Measurements from ENCODE around the gene ANLN. TPM values are rescaled to one million over a fixed set of nuclear protein-coding genes. Genes with fewer than 3 reads are reported as not detected.

ANLN gene
- total and polyA plus RNA-seq, 9 of the 15 experiments (the other 6 are each of a cell fraction or from before 2014, with no cell fraction given), result 18.1 to 66.2 (median 38.7) TPM

DNA sequence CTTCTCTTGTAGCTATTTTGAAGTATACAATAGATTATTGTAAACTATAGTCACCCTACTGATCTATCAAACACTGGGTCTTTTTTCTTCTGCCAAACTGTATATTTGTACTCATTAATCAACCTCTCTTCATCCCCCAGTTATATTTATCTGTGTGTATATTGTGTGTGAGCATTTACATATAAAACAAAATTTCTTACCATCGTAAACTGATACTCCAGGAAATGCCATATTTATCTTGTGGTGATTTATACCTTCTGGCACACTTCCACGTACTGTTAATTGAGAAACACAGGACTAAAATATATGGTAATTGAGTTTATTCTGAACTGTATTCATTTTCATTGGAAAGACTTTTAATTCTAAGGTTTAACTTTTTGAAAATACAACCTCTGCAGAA, 18.9 kb downstream of the ANLN start:
- in situ Hi-C loops (cut with MboI) (no loop called here), intact Hi-C loops (cut with micrococcal nuclease) (no loop called here)
- FAIRE-seq, result no peak
- DNase-seq (ENCODE audit: extremely low read depth in 1 of 4, low spot score in 3 of 4), result no peak
- no peak overlapping the region for H3K27ac ChIP-seq (ENCODE audit: extremely low read depth, low read depth, low read length)
- no peak overlapping the region for H3K9ac ChIP-seq (ENCODE audit: insufficient read depth in 1 of 2, low read depth in 2 of 2, low read length in 2 of 2)
- no TSS peak for BruUV-seq (replicated peaks)
- no peak overlapping the region for H3K4me2 ChIP-seq (ENCODE audit: insufficient read depth, low read length)
- H4K20me1 ChIP-seq (replicated peaks; ENCODE audit: control insufficient read depth, insufficient read depth, low read length), result no peaks in the 10 kb centered on the region
- 71% methylated on average over 2 of the region's 2 CpGs for WGBS (ENCODE audit: insufficient coverage, low coverage, missing lambda C conversion rate)
- CTCF ChIA-PET (ENCODE audit: low intra/inter-chr PET ratio), result no interaction called here
- peaks cover 92% of the 10 kb centered on the region for H3K36me3 ChIP-seq (ENCODE audit: control insufficient read depth, insufficient read depth, low read length)
- TF ChIP-seq MEIS2 (IDR thresholded peaks at IDR 0.05; ENCODE audit: partially characterized antibody) (peak; percentile 66), HDAC2 (IDR thresholded peaks at IDR 0.05) (no peak), ZNF561 (CRISPR knock-in tag; conservative IDR thresholded peaks at IDR 0.05) (no peak), ZC3H4 (CRISPR knock-in tag; IDR thresholded peaks at IDR 0.05; ENCODE audit: borderline replicate concordance) (no peak), ZNF146 (CRISPR knock-in tag; IDR thresholded peaks at IDR 0.05; ENCODE audit: unreplicated experiment) (no peak), HDAC3 (IDR thresholded peaks at IDR 0.05; ENCODE audit: borderline replicate concordance, partially characterized antibody) (no peak), NFIC (IDR thresholded peaks at IDR 0.05) (peak; percentile 41; the same call in 1 of the 2 replicates), ZNF263 (CRISPR knock-in tag; IDR thresholded peaks at IDR 0.05; ENCODE audit: borderline replicate concordance) (no peak), ZNF444 (CRISPR knock-in tag; IDR thresholded peaks at IDR 0.05) (no peak)
- TF ChIP-seq, protein P1, sequence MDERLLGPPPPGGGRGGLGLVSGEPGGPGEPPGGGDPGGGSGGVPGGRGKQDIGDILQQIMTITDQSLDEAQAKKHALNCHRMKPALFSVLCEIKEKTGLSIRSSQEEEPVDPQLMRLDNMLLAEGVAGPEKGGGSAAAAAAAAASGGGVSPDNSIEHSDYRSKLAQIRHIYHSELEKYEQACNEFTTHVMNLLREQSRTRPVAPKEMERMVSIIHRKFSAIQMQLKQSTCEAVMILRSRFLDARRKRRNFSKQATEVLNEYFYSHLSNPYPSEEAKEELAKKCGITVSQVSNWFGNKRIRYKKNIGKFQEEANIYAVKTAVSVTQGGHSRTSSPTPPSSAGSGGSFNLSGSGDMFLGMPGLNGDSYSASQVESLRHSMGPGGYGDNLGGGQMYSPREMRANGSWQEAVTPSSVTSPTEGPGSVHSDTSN (CRISPR knock-in tag; IDR thresholded peaks at IDR 0.05; ENCODE audit: low read depth), result no peak
- TF ChIP-seq, protein P1 (tag; conservative IDR thresholded peaks at IDR 0.05; ENCODE audit: low read depth), result peak; percentile 72
- no peak overlapping the region for H2AFZ ChIP-seq (ENCODE audit: low read depth, low read length)
- peaks cover 25% of the 10 kb centered on the region; the same call in 2 of the 3 replicates for H3K79me2 ChIP-seq (ENCODE audit: control insufficient read depth, insufficient read depth, low read length)
- peaks cover 4 to 12% of the 10 kb centered on the region in 2 experiments; a peak in 2 of 5 replicates for H3K4me1 ChIP-seq (replicated peaks in 1 of 2; ENCODE audit: control insufficient read depth in 2 of 2, insufficient read depth in 2 of 2, low read length in 2 of 2)
- H3K9me1 ChIP-seq (ENCODE audit: control insufficient read depth, insufficient read depth, low read length), result no peaks in the 10 kb centered on the region
- no peak for ATAC-seq
- no peaks in the 10 kb centered on the region for H3K27me3 ChIP-seq (ENCODE audit: control insufficient read depth in 2 of 2, insufficient read depth in 2 of 2, low read length in 2 of 2)
- H3K4me3 ChIP-seq, result no peak overlapping the region
- POLR2A ChIA-PET, result interaction anchor here (2.1 kb wide), 1 partner anchor 8 kb away, joined by 8 read pairs; no protein-coding TSS in a partner anchor
- no peaks in the 10 kb centered on the region for H3K9me3 ChIP-seq (replicated peaks; ENCODE audit: control insufficient read depth, insufficient read depth, low read depth, low read length)
